GM06990 (cell line): ENCODE measurements around the gene CTIF.

Experiments
- DNase-seq: peaks from one replicate; pipeline ENCODE4 v3.0.0-alpha.2; 2011; ENCODE audit not compliant: insufficient read length; ENCODE audit errors: extremely low read depth
- H3K27me3 ChIP-seq: replicated peaks from 2 replicates; pipeline ENCODE4 v1.6.0; 2011; ENCODE audit warnings: low read length; ENCODE audit not compliant: control insufficient read depth, insufficient read depth
- H3K36me3 ChIP-seq: 2 replicates; pipeline ENCODE4 v1.5.1; 2011; ENCODE audit warnings: low read length; ENCODE audit not compliant: control insufficient read depth, insufficient read depth
- H3K4me3 ChIP-seq: replicated peaks from 2 replicates; pipeline ENCODE4 v1.5.1; 2011; ENCODE audit warnings: low read depth, mild to moderate bottlenecking, control low read depth, low read length
- CTCF ChIP-seq: IDR thresholded peaks from 2 replicates; pipeline ENCODE4 v1.5.1; 2011; ENCODE audit warnings: low read length, control low read depth, mild to moderate bottlenecking, inconsistent platforms; ENCODE audit not compliant: insufficient read depth, poor library complexity, severe bottlenecking

Gene CTIF

GRCh38 chr18:48631851-48632250, 93.0 kb downstream of the CTIF start:
- no peak overlapping the region for H3K4me3 ChIP-seq
- no peak for TF ChIP-seq CTCF
- no peak for DNase-seq
- H3K36me3 ChIP-seq, result no peaks in the 10 kb centered on the region
- H3K27me3 ChIP-seq, result no peaks in the 10 kb centered on the region

- DNase-seq, result no peak
- Histone ChIP-seq H3K36me3 (no peaks in the 10 kb centered on the region), H3K27me3 (no peaks in the 10 kb centered on the region), H3K4me3 (no peak overlapping the region)
- no peak for TF ChIP-seq CTCF
Observed at GRCh38 chr18:48632676-48633257, 93.9 kb downstream of the CTIF start.

GRCh38 chr18:48634491-48634890, 95.7 kb downstream of the CTIF start:
- TF ChIP-seq CTCF, result no peak
- Histone ChIP-seq H3K4me3 (no peak overlapping the region), H3K27me3 (no peaks in the 10 kb centered on the region), H3K36me3 (no peaks in the 10 kb centered on the region)
- DNase-seq, result no peak

- Histone ChIP-seq H3K36me3 (no peaks in the 10 kb centered on the region), H3K4me3 (no peak overlapping the region), H3K27me3 (no peaks in the 10 kb centered on the region)
- DNase-seq, result no peak
- no peak for TF ChIP-seq CTCF
Observed at GRCh38 chr18:48634975-48635374, 96.1 kb downstream of the CTIF start.

GRCh38 chr18:48635806-48636205, 97.0 kb downstream of the CTIF start:
- DNase-seq, result no peak
- TF ChIP-seq CTCF, result no peak
- Histone ChIP-seq H3K36me3 (no peaks in the 10 kb centered on the region), H3K27me3 (no peaks in the 10 kb centered on the region), H3K4me3 (no peak overlapping the region)

- Histone ChIP-seq H3K4me3 (no peak overlapping the region), H3K36me3 (no peaks in the 10 kb centered on the region), H3K27me3 (no peaks in the 10 kb centered on the region)
- DNase-seq, result no peak
- no peak for TF ChIP-seq CTCF
Observed at GRCh38 chr18:48636436-48636835, 97.6 kb downstream of the CTIF start.
